Calu3 (cell line): Measurements from ENCODE around the gene H2BK1. TPM values are rescaled to one million over a fixed set of nuclear protein-coding genes. Genes with fewer than 3 reads are reported as not detected.

Source experiments
- BruUV-seq: library from RNA; stranded (reverse); fragments of 400-500 nt; replicated peaks from 2 replicates; lab custom pipeline; 2021; lab: Mats Ljungman, UMichigan
- CTCF ChIA-PET: fragments of 300-600 bp; sonication (Branson Sonifier 250); formaldehyde crosslinking; loops from one replicate; lab custom pipeline; 2022; ENCODE audit warnings: antibody characterized with exemption; lab: Charles Lee
- DNase-seq: peaks from one replicate; pipeline ENCODE4 v3.0.0; 2022
- H3K27ac Mint-ChIP-seq: one replicate; pipeline ENCODE4 v1.8.0; 2022; ENCODE audit warnings: mixed read lengths; ENCODE audit not compliant: unreplicated experiment
- H3K27me3 Mint-ChIP-seq: one replicate; pipeline ENCODE4 v1.8.0; 2022; ENCODE audit warnings: mixed read lengths; ENCODE audit not compliant: unreplicated experiment
- H3K36me3 Mint-ChIP-seq: one replicate; pipeline ENCODE4 v1.8.0; 2022; ENCODE audit warnings: mild to moderate bottlenecking, moderate library complexity, mixed read lengths; ENCODE audit not compliant: insufficient read depth, unreplicated experiment
- H3K4me1 Mint-ChIP-seq: one replicate; pipeline ENCODE4 v1.8.0; 2022; ENCODE audit warnings: mild to moderate bottlenecking, low read depth, mixed read lengths; ENCODE audit not compliant: unreplicated experiment
- H3K4me3 Mint-ChIP-seq: one replicate; pipeline ENCODE4 v1.8.0; 2022; ENCODE audit warnings: mild to moderate bottlenecking, low read depth, moderate library complexity, mixed read lengths; ENCODE audit not compliant: unreplicated experiment
- H3K9me3 Mint-ChIP-seq: one replicate; pipeline ENCODE4 v1.8.0; 2022; ENCODE audit warnings: low read depth, mixed read lengths; ENCODE audit not compliant: unreplicated experiment
- intact Hi-C: fragments of 100-400 bp; cut with micrococcal nuclease; formaldehyde crosslinking; loops from one replicate; pipeline ENCODE4 v1.10.0; 2022; ENCODE audit not compliant: unreplicated experiment
- total RNA-seq: library from RNA; stranded (reverse); gene quantifications from 2 replicates; pipeline ENCODE4 v1.2.3, GENCODE V29; 2022
- TF ChIP-seq, protein P1 (sequence below): fragments of 200-600 bp; IDR thresholded peaks from one replicate; pipeline ENCODE4 v1.8.0; 2022; ENCODE audit warnings: antibody characterized with exemption; ENCODE audit not compliant: unreplicated experiment

H2BK1 gene
- total RNA-seq, 1 experiment from 2014 or later = not detected

DNA sequence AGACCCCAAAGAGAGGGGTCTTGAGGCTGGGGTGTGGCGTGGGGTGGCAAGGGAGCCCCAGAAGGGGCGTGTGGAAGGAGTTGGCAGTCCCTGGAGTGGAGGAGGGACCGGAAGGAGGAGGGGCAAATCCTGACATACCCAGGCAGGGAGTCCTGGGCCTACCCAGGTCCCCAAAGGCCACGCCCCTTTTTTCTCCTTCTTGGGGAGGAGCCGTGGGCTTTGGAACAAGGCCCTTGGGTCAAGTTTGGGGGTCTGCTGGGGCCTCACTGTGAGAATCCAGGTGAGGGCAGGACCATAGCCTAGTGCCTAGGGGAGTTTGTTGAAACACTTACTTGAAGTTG, 39.4 kb upstream of the H2BK1 start:
- H3K27ac Mint-ChIP-seq = no peak overlapping the region
- peaks cover 95% of the 10 kb centered on the region for H3K27me3 Mint-ChIP-seq
- no peaks in the 10 kb centered on the region for H3K9me3 Mint-ChIP-seq
- intact Hi-C loops = loop anchor here (5.0 kb wide), 1 partner anchor 53 kb away; no protein-coding TSS in a partner anchor
- TF ChIP-seq, protein P1, sequence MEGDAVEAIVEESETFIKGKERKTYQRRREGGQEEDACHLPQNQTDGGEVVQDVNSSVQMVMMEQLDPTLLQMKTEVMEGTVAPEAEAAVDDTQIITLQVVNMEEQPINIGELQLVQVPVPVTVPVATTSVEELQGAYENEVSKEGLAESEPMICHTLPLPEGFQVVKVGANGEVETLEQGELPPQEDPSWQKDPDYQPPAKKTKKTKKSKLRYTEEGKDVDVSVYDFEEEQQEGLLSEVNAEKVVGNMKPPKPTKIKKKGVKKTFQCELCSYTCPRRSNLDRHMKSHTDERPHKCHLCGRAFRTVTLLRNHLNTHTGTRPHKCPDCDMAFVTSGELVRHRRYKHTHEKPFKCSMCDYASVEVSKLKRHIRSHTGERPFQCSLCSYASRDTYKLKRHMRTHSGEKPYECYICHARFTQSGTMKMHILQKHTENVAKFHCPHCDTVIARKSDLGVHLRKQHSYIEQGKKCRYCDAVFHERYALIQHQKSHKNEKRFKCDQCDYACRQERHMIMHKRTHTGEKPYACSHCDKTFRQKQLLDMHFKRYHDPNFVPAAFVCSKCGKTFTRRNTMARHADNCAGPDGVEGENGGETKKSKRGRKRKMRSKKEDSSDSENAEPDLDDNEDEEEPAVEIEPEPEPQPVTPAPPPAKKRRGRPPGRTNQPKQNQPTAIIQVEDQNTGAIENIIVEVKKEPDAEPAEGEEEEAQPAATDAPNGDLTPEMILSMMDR = no peak
- no TSS peak for BruUV-seq
- H3K4me3 Mint-ChIP-seq = peak overlapping the region; percentile 69
- DNase-seq = no peak
- CTCF ChIA-PET = interaction anchor here (0.6 to 0.7 kb wide), 2 partner anchors 65 to 187 kb away, joined by 3 to 8 read pairs; no protein-coding TSS in a partner anchor
- H3K36me3 Mint-ChIP-seq = peaks cover 18% of the 10 kb centered on the region
- peaks cover 28% of the 10 kb centered on the region for H3K4me1 Mint-ChIP-seq

DNA sequence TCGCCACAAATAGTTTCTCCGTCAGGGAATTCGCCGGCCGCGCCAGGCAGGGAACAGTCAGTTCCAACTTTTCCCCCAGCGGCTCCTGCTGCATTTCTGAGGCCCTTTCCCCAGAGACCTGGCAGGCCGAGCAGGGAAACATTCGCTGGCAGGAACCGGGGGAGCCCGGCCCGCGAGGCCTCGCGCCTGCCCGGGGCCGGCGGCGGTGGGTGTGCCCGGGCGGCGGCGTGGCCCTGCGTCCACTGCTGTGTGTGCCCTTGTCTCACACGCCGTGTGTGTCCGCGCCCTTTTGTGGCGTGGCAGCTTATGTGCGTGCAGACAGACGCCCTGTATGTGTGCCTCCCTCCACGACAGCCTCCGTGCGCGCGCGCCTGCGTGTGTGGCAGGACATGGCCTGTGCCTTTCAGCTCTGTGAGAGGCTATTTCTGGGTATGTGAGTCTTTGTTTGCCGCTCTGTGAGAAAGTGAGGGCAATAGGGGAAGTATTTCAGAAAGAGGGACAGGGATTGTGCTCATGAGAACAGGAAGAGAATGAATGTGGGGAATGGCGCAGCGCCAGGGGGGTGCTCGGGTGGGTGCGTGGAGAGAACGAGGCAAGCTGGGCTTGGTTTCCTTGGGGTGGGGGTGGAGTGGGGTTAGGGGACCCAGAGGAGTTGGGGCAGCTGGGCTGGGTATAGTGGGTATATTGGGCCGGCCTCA, 38.9 kb upstream of the H2BK1 start:
- Mint-ChIP-seq H3K4me3 (peak overlapping the region; percentile 69), H3K36me3 (peaks cover 22% of the 10 kb centered on the region), H3K27me3 (peaks cover 95% of the 10 kb centered on the region), H3K27ac (no peak overlapping the region), H3K9me3 (no peaks in the 10 kb centered on the region), H3K4me1 (peaks cover 28% of the 10 kb centered on the region)
- BruUV-seq = no TSS peak
- intact Hi-C loops = loop anchor here (5.0 kb wide), 1 partner anchor 53 kb away; no protein-coding TSS in a partner anchor
- CTCF ChIA-PET = interaction anchor here (0.6 to 0.8 kb wide), 3 partner anchors 31 to 188 kb away, joined by 3 to 9 read pairs (median 8); no protein-coding TSS in a partner anchor
- peak; percentile 42 for DNase-seq
- TF ChIP-seq, protein P1 = no peak

DNA sequence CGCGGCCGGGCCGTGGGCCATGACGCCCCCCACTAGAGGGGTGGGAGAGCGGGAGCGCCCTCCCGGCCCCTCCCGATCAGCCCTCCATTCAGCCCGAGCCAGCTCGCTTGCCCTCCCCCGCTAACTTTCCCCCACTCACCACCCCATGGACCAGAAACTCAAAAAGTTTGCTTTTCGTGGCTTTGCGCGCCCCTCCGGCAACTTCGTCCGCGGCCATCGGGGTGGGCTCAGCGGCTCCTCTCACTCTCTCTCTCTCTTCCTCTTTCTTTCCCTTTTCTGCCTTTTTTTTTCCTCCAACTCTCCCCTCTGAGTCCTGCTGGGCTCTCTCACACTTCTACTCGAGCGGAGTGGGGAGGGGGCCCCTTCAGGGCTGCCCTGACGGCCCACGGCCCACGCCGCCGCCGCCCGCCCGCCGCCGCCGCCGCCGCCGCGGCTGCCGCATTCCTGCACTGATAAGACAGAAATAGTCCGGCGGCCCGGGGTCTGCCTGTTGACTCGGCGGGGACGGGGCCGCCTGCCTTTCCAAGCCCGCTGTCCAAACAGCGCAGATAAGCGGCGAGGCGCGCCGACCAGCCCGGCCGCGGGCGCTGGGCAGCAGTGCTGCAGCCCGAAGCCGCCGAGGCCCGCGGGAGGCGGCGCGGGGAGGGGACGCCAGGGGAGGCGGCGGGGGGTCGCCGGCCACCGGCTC, 38.2 kb upstream of the H2BK1 start, which contains the start of gene SMARCD3:
SMARCD3 (minus strand) TSS at position 349 of the 688 bp plus-strand sequence; CDS start at position 217, 132 bp downstream.
- no peaks in the 10 kb centered on the region for H3K9me3 Mint-ChIP-seq
- H3K4me3 Mint-ChIP-seq = peak within 1 kb of the TSS; percentile 69
- CTCF ChIA-PET = interaction anchor here (0.8 kb wide), 1 partner anchor 32 kb away, joined by 9 read pairs; no protein-coding TSS in a partner anchor
- no peak within 1 kb of the TSS for H3K27ac Mint-ChIP-seq
- intact Hi-C loops = loop anchor here (5.0 kb wide), 1 partner anchor 54 kb away; no protein-coding TSS in a partner anchor
- peak; percentile 65 for DNase-seq
- H3K36me3 Mint-ChIP-seq = peaks cover 22% of the 10 kb centered on the region
- TF ChIP-seq, protein P1 = no peak
- no TSS peak for BruUV-seq
- H3K27me3 Mint-ChIP-seq = peaks cover 95% of the 10 kb centered on the region
- peaks cover 28% of the 10 kb centered on the region for H3K4me1 Mint-ChIP-seq

DNA sequence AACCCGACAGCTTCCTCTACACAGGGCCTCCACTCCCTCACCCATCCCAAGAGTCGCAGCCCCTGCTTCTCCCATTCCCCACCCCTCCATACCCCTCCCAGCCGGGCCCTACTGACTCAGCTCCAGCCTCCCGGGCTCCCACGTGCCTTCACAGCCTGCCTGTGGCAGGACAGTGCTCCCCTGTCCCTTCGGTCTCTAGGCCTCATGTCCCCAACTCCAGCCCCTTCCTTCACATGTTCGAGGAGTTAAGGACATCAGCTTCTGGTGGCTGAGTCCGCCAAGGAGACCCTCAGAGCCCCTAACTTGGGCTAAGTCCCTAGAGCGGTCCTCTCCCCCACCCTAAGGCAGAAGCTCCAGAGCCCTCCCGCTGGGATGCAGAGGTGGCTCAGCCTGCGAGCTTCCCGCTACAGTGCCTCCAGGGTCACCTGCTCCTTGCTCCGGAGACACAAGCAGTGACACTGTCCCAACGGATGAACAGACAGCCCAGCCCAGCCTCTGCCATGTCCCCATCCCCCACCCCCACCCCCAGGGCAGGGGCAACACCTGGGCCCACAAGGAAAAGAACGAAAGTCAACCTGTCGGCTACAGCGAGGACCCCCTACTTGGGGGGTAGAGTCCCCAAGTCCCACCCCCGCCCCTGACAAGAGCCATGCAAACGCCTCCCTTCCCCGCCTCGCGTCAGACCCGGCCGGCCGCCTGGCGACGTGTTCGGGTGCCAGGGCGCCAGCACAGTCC, 37.5 kb upstream of the H2BK1 start:
- H3K4me1 Mint-ChIP-seq = peaks cover 28% of the 10 kb centered on the region
- BruUV-seq = no TSS peak
- intact Hi-C loops = loop anchor here (5.0 kb wide), 1 partner anchor 55 kb away; no protein-coding TSS in a partner anchor
- TF ChIP-seq, protein P1 = no peak
- no peaks in the 10 kb centered on the region for H3K9me3 Mint-ChIP-seq
- CTCF ChIA-PET = no interaction called here
- DNase-seq = no peak
- H3K27me3 Mint-ChIP-seq = peaks cover 94% of the 10 kb centered on the region
- H3K36me3 Mint-ChIP-seq = peaks cover 22% of the 10 kb centered on the region
- H3K4me3 Mint-ChIP-seq = peak overlapping the region; percentile 69
- H3K27ac Mint-ChIP-seq = no peak overlapping the region
